Prostate gland (tissue), 2 donors: ENCODE data around the gene NRDC. TPM values are rescaled to one million over a fixed set of nuclear protein-coding genes. Genes with fewer than 3 reads are reported as not detected.

Source experiments
- DNase-seq: peaks from one replicate; pipeline ENCODE4 v3.0.0-alpha.2; 2019; ENCODE audit warnings: low spot score
- H3K27ac ChIP-seq, 2 donors: fragments of 200-600 bp; sonication (generic); 2 replicates each; pipeline ENCODE4 v1.5.1; 2017 to 2019
- H3K27me3 ChIP-seq: fragments of 200-600 bp; sonication (generic); replicated peaks from 2 replicates; pipeline ENCODE4 v1.5.1; 2019; ENCODE audit not compliant: insufficient read depth
- H3K36me3 ChIP-seq, 2 donors: fragments of 200-600 bp; sonication (generic); 1 replicate in 1 of 2; 2 replicates in 1 of 2; pipeline versions ENCODE4 v1.5.1 to v1.8.1; 2017 to 2019
- H3K4me1 ChIP-seq: fragments of 200-600 bp; sonication (generic); replicated peaks from 2 replicates; pipeline ENCODE4 v1.5.1; 2019
- H3K4me3 ChIP-seq, 2 donors: fragments of 200-600 bp; sonication (generic); 2 replicates each; pipeline ENCODE4 v1.5.1; 2017 to 2019
- H3K9me3 ChIP-seq: fragments of 200-600 bp; sonication (generic); 2 replicates; pipeline ENCODE4 v1.5.1; 2017
- CTCF ChIP-seq, 4 experiments: fragments of 200-600 bp in 2 of 4; fragments of 450-650 bp in 2 of 4; sonication (generic) in 2 of 4; IDR thresholded peaks; 1 replicate in 3 of 4; 2 replicates in 1 of 4; pipeline ENCODE4 v1.5.1; 2016 to 2019; ENCODE audit warnings: antibody characterized with exemption in 4 of 4, mild to moderate bottlenecking in 2 of 4, moderate library complexity in 2 of 4
- POLR2A ChIP-seq: fragments of 450-650 bp; IDR thresholded peaks from one replicate; pipeline ENCODE4 v1.6.1; 2016; ENCODE audit warnings: antibody characterized with exemption, mild to moderate bottlenecking
- POLR2AphosphoS5 ChIP-seq: sonication (generic); formaldehyde crosslinking; IDR thresholded peaks from one replicate; pipeline ENCODE4 v1.6.1; 2017; ENCODE audit warnings: antibody characterized with exemption
- WGBS: methylation state at CpG from one replicate; pipeline ENCODE4 v1.1.5; 2018; 5-methylcytosine and 5-hydroxymethylcytosine counted together
- intact Hi-C: fragments of 100-400 bp; cut with DNase I; formaldehyde crosslinking; loops from one replicate; pipeline ENCODE4 v1.14.2; 2022
- microRNA counts, 2 donors: library from miRNA; unstranded; fragments of <30 nt; microRNA quantifications; one replicate each; lab custom pipeline; 2016 to 2017
- microRNA-seq: library from miRNA; unstranded; fragments of <30 nt; microRNA quantifications from one replicate; pipeline ENCODE4, GENCODE V29; 2016
- small RNA-seq, 2 donors: library from RNA; depleted of rRNA; stranded (forward); fragments of <200 nt; gene quantifications; one replicate each; pipeline ENCODE3, GENCODE V24; 2016
- total RNA-seq, 2 donors: library from RNA; depleted of rRNA; stranded (reverse); fragments of >200 nt; gene quantifications; one replicate each; pipeline ENCODE4 v1.1.0, GENCODE V29; 2016

Gene NRDC
- total RNA-seq, 2 donors from 2014 or later = 48.5 to 67.7 TPM

- Histone ChIP-seq H3K27ac (no peak overlapping the region), H3K4me3 (no peak overlapping the region), H3K36me3 (no peaks in the 10 kb centered on the region), H3K4me1 (no peaks in the 10 kb centered on the region), H3K27me3 (no peaks in the 10 kb centered on the region), H3K9me3 (no peaks in the 10 kb centered on the region)
- WGBS = 79% methylated on average over 4 of the region's 4 CpGs
- no peak for DNase-seq
- intact Hi-C loops = no loop called here
- TF ChIP-seq POLR2AphosphoS5 (no peak), POLR2A (no peak)
These were observed 133.8 kb downstream of the NRDC start for GRCh38 chr1:51744506-51745303.

GRCh38 chr1:51741121-51741681 is 137.3 kb downstream of the NRDC start:
- Histone ChIP-seq H3K9me3 (no peaks in the 10 kb centered on the region), H3K27me3 (no peaks in the 10 kb centered on the region), H3K36me3 (no peaks in the 10 kb centered on the region), H3K27ac (no peak overlapping the region), H3K4me1 (no peaks in the 10 kb centered on the region), H3K4me3 (no peak overlapping the region)
- no peak for DNase-seq
- intact Hi-C loops = no loop called here
- TF ChIP-seq CTCF (IDR thresholded peaks at IDR 0.05) (no peak), POLR2A (no peak), POLR2AphosphoS5 (no peak)
- 82% methylated on average over 1 of the region's 1 CpG for WGBS

- Histone ChIP-seq H3K36me3 (no peaks in the 10 kb centered on the region), H3K4me3 (no peak overlapping the region), H3K27me3 (no peaks in the 10 kb centered on the region), H3K4me1 (no peaks in the 10 kb centered on the region), H3K27ac (no peak overlapping the region), H3K9me3 (no peaks in the 10 kb centered on the region)
- intact Hi-C loops = no loop called here
- TF ChIP-seq POLR2AphosphoS5 (no peak), POLR2A (no peak), CTCF (IDR thresholded peaks at IDR 0.05) (no peak)
- WGBS = 65% methylated on average over 3 of the region's 3 CpGs
- no peak for DNase-seq
These were observed 137.9 kb downstream of the NRDC start for GRCh38 chr1:51740652-51741051.

MicroRNA genes within 50 kb of the gene (microRNA counts, 767-probe panel; counts per million panel counts)
- 431 to 2,112 counts per million in 2 donors for microRNA hsa-miR-761 (lab: Ali Mortazavi, UCI)

Small RNA genes lying within 50 kb of the gene (microRNA-seq; reads per million reads assigned to microRNA genes)
- gene MIR761 = not detected

Small RNA genes lying within 50 kb of the gene (small RNA-seq; reads per million reads assigned to genes)
- 0 reads per million in 2 donors for gene AL050343.2

Other genes with a start within 250 kb of the NRDC start
- gene RAB3B, start 112.0 kb upstream of the NRDC start, total RNA-seq = 10 to 100 TPM in 1 of 2 donors, 1 to 10 TPM in 1; 8.5 to 23.6 TPM
- gene KTI12, start 155.1 kb upstream of the NRDC start, total RNA-seq = 10 to 100 TPM in 1 of 2 donors, 1 to 10 TPM in 1; 9.2 to 15.0 TPM
- gene TXNDC12, start 176.5 kb upstream of the NRDC start, total RNA-seq = 10 to 100 TPM; 46.1 to 70.6 TPM
- gene BTF3L4, start 177.6 kb upstream of the NRDC start, total RNA-seq = 10 to 100 TPM; 34.7 to 39.0 TPM